Ovary (tissue), 9 donors: ENCODE measurements around the gene NOS1. TPM values are rescaled to one million over a fixed set of nuclear protein-coding genes. Genes with fewer than 3 reads are reported as not detected.
"Not testable (repeated sequence)": the region's sequence is repeated elsewhere in the genome, so short reads cannot be mapped to it uniquely, and the experiment has no call there.

Experiments used
- DNase-seq, 5 donors: peaks; one replicate each; pipeline ENCODE4 v3.0.0-alpha.2; 2019 to 2020
- H3K27ac ChIP-seq, 2 donors: fragments of 200-600 bp; one replicate each; pipeline versions ENCODE4 v1.5.1 to v1.8.0; 2019 to 2022
- H3K27me3 ChIP-seq: fragments of 200-600 bp; one replicate; pipeline ENCODE4 v1.8.0; 2022
- H3K36me3 ChIP-seq: fragments of 200-600 bp; sonication (generic); one replicate; pipeline ENCODE4 v1.5.1; 2019
- H3K4me1 ChIP-seq: one replicate; pipeline ENCODE4 v1.8.1; 2013; ENCODE audit warnings: mild to moderate bottlenecking, moderate library complexity; ENCODE audit not compliant: insufficient read depth
- H3K4me3 ChIP-seq: fragments of 200-600 bp; sonication (generic); one replicate; pipeline ENCODE4 v1.5.1; 2017
- H3K9me3 ChIP-seq, 2 donors: fragments of 200-600 bp in 1 of 2; sonication (generic) in 1 of 2; one replicate each; pipeline versions ENCODE4 v1.5.1 to v1.8.1; 2013 to 2019; ENCODE audit warnings: mild to moderate bottlenecking in 1 of 2, moderate library complexity in 1 of 2
- EP300 ChIP-seq: sonication (generic); formaldehyde crosslinking; IDR thresholded peaks from one replicate; pipeline ENCODE4 v1.6.1; 2017; ENCODE audit warnings: antibody characterized with exemption
- POLR2A ChIP-seq: fragments of 450-650 bp; IDR thresholded peaks from one replicate; pipeline ENCODE4 v1.6.1; 2017; ENCODE audit warnings: antibody characterized with exemption, mild to moderate bottlenecking, moderate library complexity
- WGBS, 3 donors: extraction: QIAGEN DNeasy Blood & Tissue Kit in 1 of 3; methylation state at CpG; one replicate each; pipeline versions ENCODE4 v1.1.5 to v1.1.7; 2013 to 2017; 5-methylcytosine and 5-hydroxymethylcytosine counted together
- intact Hi-C, 4 donors: fragments of 100-400 bp; cut with DNase I; formaldehyde crosslinking; loops; one replicate each; pipeline versions ENCODE4 v1.11.0 to v1.15.1; 2022 to 2023
- polyA plus RNA-seq, 2 donors: library from polyadenylated mRNA; stranded (reverse); fragments of 200-250 nt in 1 of 2; fragments of 350-450 nt in 1 of 2; fragmentation: Illumina TruSeq in 1 of 2; extraction: RNeasy Lipid Tissue Mini Kit (QIAGEN cat#74804) in 1 of 2; gene quantifications; one replicate each; pipeline ENCODE4 v1.2.3, GENCODE V29; 2013 to 2014
- total RNA-seq, 7 donors: library from RNA; depleted of rRNA in 2 of 7; stranded (reverse); fragments of >200 nt in 2 of 7; fragmentation: NEBNext Ultra II Directional in 3 of 7; extraction: Animal tissue kit (Norgen Biotek cat#: 25700) in 3 of 7; gene quantifications; one replicate each; pipeline versions ENCODE4 v1.1.0 to v1.2.4, GENCODE V29; 2016 to 2023
- TF ChIP-seq, protein P1 (sequence below), 3 donors: fragments of 450-650 bp in 2 of 3; fragments of 200-600 bp in 1 of 3; IDR thresholded peaks; one replicate each; pipeline versions ENCODE4 v1.5.1 to v1.8.0; 2016 to 2022; ENCODE audit warnings: antibody characterized with exemption in 3 of 3, mild to moderate bottlenecking in 1 of 3
- donor health status: DM: no; HTN: no; CAD: no; lungs with moderate emphysema.
- donor health status: DM: no; HTN: no; CAD: no.
- donor health status: Bipolar disorder and iron deficiency.
- donor health status: DM: yes; HTN: yes; CAD: no.
- donor health status: DM: no; HTN: no; CAD: no.
- donor health status: DM: yes; HTN: yes; CAD: no.

The NOS1 gene
- total and polyA plus RNA-seq, 9 donors = 0.05 to 0.48 (median 0.22) TPM

DNA sequence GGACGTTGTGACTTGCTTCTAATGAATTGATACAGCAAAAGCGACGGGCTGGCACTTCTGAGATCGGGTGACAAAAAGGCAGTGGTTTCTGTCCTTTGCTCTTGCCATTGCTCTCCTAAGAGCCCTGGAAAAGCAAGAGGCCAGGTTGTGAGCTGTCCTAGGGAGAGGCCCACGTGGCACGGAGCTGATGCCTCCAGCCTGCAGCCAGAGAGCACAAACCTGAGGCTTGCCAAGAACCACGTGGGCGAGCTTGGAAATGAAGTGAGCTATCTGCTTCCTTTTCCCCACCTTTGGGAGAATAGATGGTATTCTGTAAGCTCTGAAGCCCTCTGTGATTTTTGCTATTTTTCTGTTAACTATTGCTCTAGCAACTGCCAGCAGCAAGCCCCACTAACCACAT is 26.4 kb upstream of the NOS1 start:
- Histone ChIP-seq H3K9me3 (no peaks in the 10 kb centered on the region), H3K4me1 (no peaks in the 10 kb centered on the region), H3K36me3 (no peaks in the 10 kb centered on the region), H3K4me3 (no peak overlapping the region), H3K27me3 (no peaks in the 10 kb centered on the region), H3K27ac (no peak overlapping the region)
- no peak for DNase-seq
- WGBS, 3 donors = 61 to 68% (median 67%) methylated on average over 8 of the region's 8 CpGs
- intact Hi-C loops = no loop called here
- TF ChIP-seq EP300 = no peak
- TF ChIP-seq POLR2A = no peak
- TF ChIP-seq, protein P1, sequence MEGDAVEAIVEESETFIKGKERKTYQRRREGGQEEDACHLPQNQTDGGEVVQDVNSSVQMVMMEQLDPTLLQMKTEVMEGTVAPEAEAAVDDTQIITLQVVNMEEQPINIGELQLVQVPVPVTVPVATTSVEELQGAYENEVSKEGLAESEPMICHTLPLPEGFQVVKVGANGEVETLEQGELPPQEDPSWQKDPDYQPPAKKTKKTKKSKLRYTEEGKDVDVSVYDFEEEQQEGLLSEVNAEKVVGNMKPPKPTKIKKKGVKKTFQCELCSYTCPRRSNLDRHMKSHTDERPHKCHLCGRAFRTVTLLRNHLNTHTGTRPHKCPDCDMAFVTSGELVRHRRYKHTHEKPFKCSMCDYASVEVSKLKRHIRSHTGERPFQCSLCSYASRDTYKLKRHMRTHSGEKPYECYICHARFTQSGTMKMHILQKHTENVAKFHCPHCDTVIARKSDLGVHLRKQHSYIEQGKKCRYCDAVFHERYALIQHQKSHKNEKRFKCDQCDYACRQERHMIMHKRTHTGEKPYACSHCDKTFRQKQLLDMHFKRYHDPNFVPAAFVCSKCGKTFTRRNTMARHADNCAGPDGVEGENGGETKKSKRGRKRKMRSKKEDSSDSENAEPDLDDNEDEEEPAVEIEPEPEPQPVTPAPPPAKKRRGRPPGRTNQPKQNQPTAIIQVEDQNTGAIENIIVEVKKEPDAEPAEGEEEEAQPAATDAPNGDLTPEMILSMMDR (IDR thresholded peaks at IDR 0.05) = no peak

DNA sequence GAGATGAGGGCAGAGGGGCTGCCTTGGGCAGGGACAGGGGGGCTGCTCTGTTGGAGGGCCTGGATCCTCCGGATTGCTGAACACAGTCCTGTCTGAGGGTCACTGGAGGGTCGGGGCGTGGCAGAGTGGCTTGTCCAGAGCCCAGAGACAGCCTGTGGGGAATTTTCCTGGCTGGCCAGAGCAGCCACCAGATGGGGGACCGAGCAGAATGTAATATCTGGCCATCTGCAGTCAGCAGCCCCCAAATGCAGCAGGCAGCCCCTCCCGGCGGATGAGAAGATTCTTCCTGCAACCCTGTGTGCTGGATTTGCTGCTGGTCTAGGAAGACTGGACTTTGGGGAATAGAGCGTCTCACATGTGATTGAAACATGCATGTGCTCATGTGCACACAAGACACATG is 23.3 kb upstream of the NOS1 start:
- H3K9me3 ChIP-seq = no peaks in the 10 kb centered on the region
- intact Hi-C loops = no loop called here
- no peaks in the 10 kb centered on the region for H3K36me3 ChIP-seq
- TF ChIP-seq, protein P1 (IDR thresholded peaks at IDR 0.05) = no peak
- TF ChIP-seq POLR2A = no peak
- TF ChIP-seq EP300 = no peak
- H3K4me1 ChIP-seq = no peaks in the 10 kb centered on the region
- DNase-seq = no peak
- H3K27ac ChIP-seq = no peak overlapping the region
- no peaks in the 10 kb centered on the region for H3K27me3 ChIP-seq
- no peak overlapping the region for H3K4me3 ChIP-seq
- 65 to 76% (median 69%) methylated on average over 7 of the region's 7 CpGs for WGBS, 3 donors

GRCh38 chr12:117380083-117380482 is 18.7 kb upstream of the NOS1 start:
- WGBS, 3 donors = 55 to 66% (median 57%) methylated on average over 1 of the region's 1 CpG
- H3K36me3 ChIP-seq = no peaks in the 10 kb centered on the region
- intact Hi-C loops = no loop called here
- no peak overlapping the region for H3K4me3 ChIP-seq
- H3K4me1 ChIP-seq = no peaks in the 10 kb centered on the region
- H3K9me3 ChIP-seq = no peaks in the 10 kb centered on the region
- no peak overlapping the region for H3K27ac ChIP-seq
- TF ChIP-seq, protein P1 (IDR thresholded peaks at IDR 0.05) = no peak
- no peak for TF ChIP-seq EP300
- no peak for TF ChIP-seq POLR2A
- no peaks in the 10 kb centered on the region for H3K27me3 ChIP-seq
- no peak for DNase-seq

DNA sequence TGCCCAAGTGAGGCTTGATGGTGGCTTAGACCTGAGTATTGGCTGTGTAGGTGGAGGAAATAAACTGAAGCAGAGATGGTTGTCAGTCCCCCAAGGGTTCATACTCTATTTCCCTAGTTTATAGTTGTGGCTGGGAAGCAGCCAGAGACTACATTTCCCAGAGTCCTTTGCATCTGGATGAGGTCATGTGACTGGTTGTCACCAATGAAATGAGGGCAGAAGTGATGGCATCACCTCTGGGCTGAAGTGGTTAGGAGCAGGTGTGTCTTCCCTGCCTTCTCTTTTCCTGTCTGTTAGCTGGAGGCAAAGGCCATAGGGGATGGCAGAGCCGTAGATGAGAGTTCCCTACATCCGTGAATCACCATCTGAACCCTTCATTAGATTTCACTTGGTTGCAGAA is 16.3 kb upstream of the NOS1 start:
- Histone ChIP-seq H3K27ac (no peak overlapping the region), H3K36me3 (no peaks in the 10 kb centered on the region), H3K9me3 (no peaks in the 10 kb centered on the region), H3K27me3 (no peaks in the 10 kb centered on the region), H3K4me1 (no peaks in the 10 kb centered on the region), H3K4me3 (no peak overlapping the region)
- intact Hi-C loops = no loop called here
- 81 to 98% (median 83%) methylated on average over 2 of the region's 2 CpGs for WGBS, 3 donors
- DNase-seq = no peak
- TF ChIP-seq POLR2A (no peak), EP300 (no peak)
- TF ChIP-seq, protein P1 (IDR thresholded peaks at IDR 0.05) = no peak

- DNase-seq = no peak
- WGBS, 3 donors = 46 to 63% (median 62%) methylated on average over 3 of the region's 3 CpGs
- TF ChIP-seq POLR2A = no peak
- TF ChIP-seq, protein P1 (IDR thresholded peaks at IDR 0.05) = no peak
- TF ChIP-seq EP300 = no peak
- Histone ChIP-seq H3K4me3 (no peak overlapping the region), H3K36me3 (no peaks in the 10 kb centered on the region), H3K4me1 (no peaks in the 10 kb centered on the region), H3K27ac (no peak overlapping the region), H3K27me3 (no peaks in the 10 kb centered on the region), H3K9me3 (no peaks in the 10 kb centered on the region)
- intact Hi-C loops = no loop called here
Observed at GRCh38 chr12:117370588-117370987, 9.2 kb upstream of the NOS1 start.

- not testable (repeated sequence) for DNase-seq, H3K27ac ChIP-seq, H3K9me3 ChIP-seq, H3K4me3 ChIP-seq, H3K27me3 ChIP-seq, H3K4me1 ChIP-seq, H3K36me3 ChIP-seq
- intact Hi-C loops = loop anchor here in 1 of 4 donors (10.0 kb wide), 1 partner anchor 465 kb away; no protein-coding TSS in a partner anchor
- WGBS, 3 donors = 73 to 90% (median 81%) methylated on average over 17 of the region's 17 CpGs
Observed at GRCh38 chr12:117370000-117370399, 8.6 kb upstream of the NOS1 start.
